ENCODE measurements around the gene SRPK2. TPM values are rescaled to one million over a fixed set of nuclear protein-coding genes. Genes with fewer than 3 reads are reported as not detected.

Gene SRPK2
- total RNA-seq, 1 donor from 2014 or later, result 54.8 TPM

DNA sequence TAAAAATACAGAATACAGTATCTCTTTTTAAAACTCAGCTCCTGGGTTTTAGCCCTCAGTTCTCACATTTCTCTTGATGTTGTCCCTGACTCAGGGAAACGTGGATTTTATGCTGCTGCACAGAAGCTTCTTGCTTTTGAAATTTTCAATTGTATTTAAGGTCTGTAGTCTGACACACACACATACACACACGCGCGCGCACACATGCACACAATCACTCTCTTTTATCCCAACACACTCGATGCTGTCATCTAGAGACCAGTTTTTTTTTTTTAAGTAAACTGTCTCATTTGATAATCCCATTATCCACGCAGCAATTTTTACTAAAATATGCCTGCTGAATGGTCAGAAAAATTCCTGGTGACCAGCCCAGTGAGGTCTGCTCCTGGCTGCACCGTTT, 266.1 kb downstream of the SRPK2 start:
- Mint-ChIP-seq H3K36me3 (ENCODE audit: low read depth, unreplicated experiment) (peaks cover 22% of the 10 kb centered on the region), H3K4me1 (ENCODE audit: low read depth, unreplicated experiment) (peaks cover 12% of the 10 kb centered on the region), H3K9me3 (ENCODE audit: unreplicated experiment) (no peaks in the 10 kb centered on the region), H3K27ac (ENCODE audit: unreplicated experiment) (no peak overlapping the region), H3K27me3 (ENCODE audit: low read depth, unreplicated experiment) (no peaks in the 10 kb centered on the region), H3K4me3 (ENCODE audit: unreplicated experiment) (no peak overlapping the region)
- no peak overlapping the region for H2AFZ ChIP-seq (ENCODE audit: low read depth, low read length)
- H3K4me2 ChIP-seq (ENCODE audit: low read length), result no peak overlapping the region
- no peak overlapping the region for H3K9ac ChIP-seq (ENCODE audit: low read length)
- no peak for TF ChIP-seq EZH2 (IDR thresholded peaks at IDR 0.05; ENCODE audit: insufficient read depth, low read length)
- TF ChIP-seq, protein P1, sequence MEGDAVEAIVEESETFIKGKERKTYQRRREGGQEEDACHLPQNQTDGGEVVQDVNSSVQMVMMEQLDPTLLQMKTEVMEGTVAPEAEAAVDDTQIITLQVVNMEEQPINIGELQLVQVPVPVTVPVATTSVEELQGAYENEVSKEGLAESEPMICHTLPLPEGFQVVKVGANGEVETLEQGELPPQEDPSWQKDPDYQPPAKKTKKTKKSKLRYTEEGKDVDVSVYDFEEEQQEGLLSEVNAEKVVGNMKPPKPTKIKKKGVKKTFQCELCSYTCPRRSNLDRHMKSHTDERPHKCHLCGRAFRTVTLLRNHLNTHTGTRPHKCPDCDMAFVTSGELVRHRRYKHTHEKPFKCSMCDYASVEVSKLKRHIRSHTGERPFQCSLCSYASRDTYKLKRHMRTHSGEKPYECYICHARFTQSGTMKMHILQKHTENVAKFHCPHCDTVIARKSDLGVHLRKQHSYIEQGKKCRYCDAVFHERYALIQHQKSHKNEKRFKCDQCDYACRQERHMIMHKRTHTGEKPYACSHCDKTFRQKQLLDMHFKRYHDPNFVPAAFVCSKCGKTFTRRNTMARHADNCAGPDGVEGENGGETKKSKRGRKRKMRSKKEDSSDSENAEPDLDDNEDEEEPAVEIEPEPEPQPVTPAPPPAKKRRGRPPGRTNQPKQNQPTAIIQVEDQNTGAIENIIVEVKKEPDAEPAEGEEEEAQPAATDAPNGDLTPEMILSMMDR (IDR thresholded peaks at IDR 0.05; ENCODE audit: insufficient read depth, low read depth, low read length), result no peak
- H3K27ac ChIP-seq (ENCODE audit: low read depth, low read length), result no peak overlapping the region
- no peaks in the 10 kb centered on the region for H3K9me3 ChIP-seq (ENCODE audit: insufficient read depth, low read depth, low read length)
- peaks cover 5% of the 10 kb centered on the region for H3K36me3 ChIP-seq (ENCODE audit: insufficient read depth, low read length)
- H3K27me3 ChIP-seq (ENCODE audit: insufficient read depth, low read length), result no peaks in the 10 kb centered on the region
- H3K4me1 ChIP-seq (ENCODE audit: insufficient read depth, low read length), result no peaks in the 10 kb centered on the region
- H3K79me2 ChIP-seq (ENCODE audit: insufficient read depth, low read length), result no peaks in the 10 kb centered on the region
- H4K20me1 ChIP-seq (ENCODE audit: insufficient read depth, low read length), result peaks cover 8% of the 10 kb centered on the region
- H3K4me3 ChIP-seq (ENCODE audit: insufficient read depth, low read depth, low read length), result no peak overlapping the region
- FAIRE-seq, result no peak
- DNase-seq (ENCODE audit: low read depth), result no peak

DNA sequence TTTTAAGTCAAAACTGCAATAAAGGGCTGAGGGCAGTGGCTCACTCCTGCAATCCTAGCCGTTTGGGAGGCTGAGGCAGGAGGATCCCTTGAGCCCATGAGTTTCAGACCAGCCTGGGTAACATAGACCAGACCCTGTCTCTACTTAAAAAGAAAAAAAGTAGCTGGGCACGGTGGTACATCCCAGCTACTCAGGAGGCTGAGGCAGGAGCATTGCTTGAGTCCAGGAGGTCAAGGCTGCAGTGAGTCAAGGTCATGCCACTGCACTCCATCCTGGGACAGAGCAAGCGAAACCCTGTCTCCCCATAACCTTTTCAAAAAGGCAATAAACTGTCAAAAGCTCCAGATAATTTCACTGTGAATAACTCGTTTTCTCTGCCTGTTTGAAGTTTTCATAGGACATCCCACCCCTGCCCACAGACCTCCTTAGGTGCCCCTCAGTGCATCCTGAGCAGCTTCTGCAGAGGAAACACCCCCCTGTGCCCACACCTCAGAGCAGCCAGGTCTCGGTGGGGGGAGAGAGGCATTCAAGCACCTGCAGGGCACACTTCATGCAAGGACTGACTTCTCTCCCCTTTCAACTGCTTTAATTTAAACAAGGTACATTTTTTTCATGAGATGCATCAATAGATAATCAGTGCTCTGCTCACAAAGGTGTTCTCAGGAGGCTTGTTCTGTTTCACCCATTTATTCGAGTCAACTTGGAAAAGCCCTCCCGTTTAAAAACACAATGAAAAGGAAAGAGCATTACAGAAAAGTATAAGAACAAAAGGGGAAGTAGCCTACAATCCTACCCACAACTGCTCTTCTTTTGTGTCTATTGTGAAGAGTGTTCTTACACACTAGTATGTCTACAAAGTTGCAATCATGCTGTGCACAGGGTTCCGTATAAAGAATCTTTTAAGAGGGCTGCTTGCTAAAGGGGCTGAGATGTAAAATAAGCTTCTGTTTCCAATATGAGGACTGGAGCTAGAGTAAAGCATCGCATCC, 269.8 kb downstream of the SRPK2 start:
- Histone ChIP-seq H3K9me3 (ENCODE audit: insufficient read depth, low read depth, low read length) (no peaks in the 10 kb centered on the region), H3K4me3 (ENCODE audit: insufficient read depth, low read depth, low read length) (no peak overlapping the region), H3K4me1 (ENCODE audit: insufficient read depth, low read length) (no peaks in the 10 kb centered on the region), H3K9ac (ENCODE audit: low read length) (no peak overlapping the region), H4K20me1 (ENCODE audit: insufficient read depth, low read length) (peaks cover 12% of the 10 kb centered on the region), H3K79me2 (ENCODE audit: insufficient read depth, low read length) (no peaks in the 10 kb centered on the region), H3K4me2 (ENCODE audit: low read length) (no peak overlapping the region), H2AFZ (ENCODE audit: low read depth, low read length) (no peak overlapping the region), H3K27ac (ENCODE audit: low read depth, low read length) (no peak overlapping the region), H3K27me3 (ENCODE audit: insufficient read depth, low read length) (no peaks in the 10 kb centered on the region), H3K36me3 (ENCODE audit: insufficient read depth, low read length) (peaks cover 6% of the 10 kb centered on the region)
- no peaks in the 10 kb centered on the region for H3K27me3 Mint-ChIP-seq (ENCODE audit: low read depth, unreplicated experiment)
- no peaks in the 10 kb centered on the region for H3K9me3 Mint-ChIP-seq (ENCODE audit: unreplicated experiment)
- FAIRE-seq (no peak), DNase-seq (ENCODE audit: low read depth) (no peak)
- H3K4me1 Mint-ChIP-seq (ENCODE audit: low read depth, unreplicated experiment), result peaks cover 4% of the 10 kb centered on the region
- H3K36me3 Mint-ChIP-seq (ENCODE audit: low read depth, unreplicated experiment), result peaks cover 9% of the 10 kb centered on the region
- H3K27ac Mint-ChIP-seq (ENCODE audit: unreplicated experiment), result no peak overlapping the region
- H3K4me3 Mint-ChIP-seq (ENCODE audit: unreplicated experiment), result no peak overlapping the region
- no peak for TF ChIP-seq EZH2 (IDR thresholded peaks at IDR 0.05; ENCODE audit: insufficient read depth, low read length)
- TF ChIP-seq, protein P1 (IDR thresholded peaks at IDR 0.05; ENCODE audit: insufficient read depth, low read depth, low read length), result no peak

Data from astrocyte (in vitro differentiated cells and primary cell).